Activated naive CD8-positive, alpha-beta T cell (primary cell): ENCODE measurements around the gene CTNNBIP1.
A peak's percentile ranks its signal among the peaks of the same experiment; 100 is the strongest.

Experiments used
- H3K27ac Mint-ChIP-seq: one replicate; pipeline ENCODE4 v1.8.0; 2021; ENCODE audit warnings: mixed read lengths
- H3K27me3 Mint-ChIP-seq: one replicate; pipeline ENCODE4 v1.8.0; 2021; ENCODE audit warnings: mixed read lengths
- H3K36me3 Mint-ChIP-seq: one replicate; pipeline ENCODE4 v1.8.0; 2021; ENCODE audit warnings: mixed read lengths
- H3K4me1 Mint-ChIP-seq: one replicate; pipeline ENCODE4 v1.8.0; 2021; ENCODE audit warnings: low read depth, mixed read lengths
- H3K4me3 Mint-ChIP-seq: one replicate; pipeline ENCODE4 v1.8.0; 2021; ENCODE audit warnings: mild to moderate bottlenecking, mixed read lengths
- H3K9me3 Mint-ChIP-seq: one replicate; pipeline ENCODE4 v1.8.0; 2021; ENCODE audit warnings: low read depth, mixed read lengths

CTNNBIP1 gene

GRCh38 chr1:9910423-9911178 lies 532 bp upstream of the CTNNBIP1 start:
- Mint-ChIP-seq H3K9me3 (no peaks in the 10 kb centered on the region), H3K4me1 (peaks cover 21% of the 10 kb centered on the region), H3K27me3 (no peaks in the 10 kb centered on the region)

GRCh38 chr1:9909234-9910046 lies 629 bp downstream of the CTNNBIP1 start:
- Mint-ChIP-seq H3K4me1 (peaks cover 21% of the 10 kb centered on the region), H3K9me3 (no peaks in the 10 kb centered on the region), H3K27me3 (no peaks in the 10 kb centered on the region), H3K27ac (peak overlapping the region; percentile 75), H3K36me3 (no peaks in the 10 kb centered on the region), H3K4me3 (peak overlapping the region; percentile 93)

More at GRCh38 chr1:9910423-9911178, 532 bp upstream of the CTNNBIP1 start:
- H3K27ac Mint-ChIP-seq, result peak overlapping the region; percentile 95
- no peaks in the 10 kb centered on the region for H3K36me3 Mint-ChIP-seq
- peak overlapping the region; percentile 95 for H3K4me3 Mint-ChIP-seq

DNA sequence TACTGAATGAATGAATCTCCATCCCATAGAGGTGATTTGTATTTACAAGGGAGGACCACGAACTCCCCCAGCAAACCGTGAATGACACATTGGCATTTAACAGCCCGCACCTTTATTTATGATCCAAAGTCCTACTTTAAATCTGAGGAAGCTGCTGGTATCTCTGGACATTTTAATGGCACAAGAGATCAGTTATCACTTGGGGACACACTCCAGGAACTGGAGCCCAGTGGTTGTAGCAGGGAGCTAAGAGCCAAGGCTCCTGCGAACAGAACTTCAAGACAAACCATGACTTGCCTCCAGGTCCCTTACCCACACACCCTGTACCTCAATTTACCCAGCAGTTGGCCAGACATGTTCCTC lies 1.2 kb downstream of the CTNNBIP1 start:
- Mint-ChIP-seq H3K27me3 (no peaks in the 10 kb centered on the region), H3K27ac (peak overlapping the region; percentile 75), H3K4me3 (peak overlapping the region; percentile 93), H3K9me3 (no peaks in the 10 kb centered on the region), H3K4me1 (peaks cover 21% of the 10 kb centered on the region), H3K36me3 (no peaks in the 10 kb centered on the region)

DNA sequence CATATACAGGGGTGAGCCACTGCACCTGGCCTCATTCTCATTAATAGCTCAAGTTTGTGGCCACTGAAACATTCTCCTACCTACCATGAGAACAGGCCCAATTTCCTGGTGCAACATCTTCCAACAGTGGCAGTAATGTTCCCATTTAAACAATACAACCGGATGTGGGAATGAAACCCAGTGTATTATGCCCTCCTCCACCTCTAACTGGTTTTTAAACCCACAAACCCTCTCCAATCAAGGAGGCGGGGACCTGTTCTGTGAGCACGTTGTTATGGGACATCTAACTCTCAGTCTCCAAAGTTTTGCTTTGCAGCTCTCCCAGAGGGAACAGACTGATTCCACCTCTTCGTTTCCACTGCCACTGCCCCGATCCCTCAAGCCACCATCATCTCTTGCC lies 2.6 kb downstream of the CTNNBIP1 start:
- H3K36me3 Mint-ChIP-seq, result no peaks in the 10 kb centered on the region
- H3K4me1 Mint-ChIP-seq, result peaks cover 21% of the 10 kb centered on the region
- H3K4me3 Mint-ChIP-seq, result no peak overlapping the region

GRCh38 chr1:9906466-9906865 lies 3.6 kb downstream of the CTNNBIP1 start:
- no peaks in the 10 kb centered on the region for H3K36me3 Mint-ChIP-seq
- H3K4me1 Mint-ChIP-seq, result peaks cover 17% of the 10 kb centered on the region
- no peaks in the 10 kb centered on the region for H3K9me3 Mint-ChIP-seq
- H3K27me3 Mint-ChIP-seq, result no peaks in the 10 kb centered on the region
- no peak overlapping the region for H3K4me3 Mint-ChIP-seq
- H3K27ac Mint-ChIP-seq, result no peak overlapping the region

More for the DNA sequence above, 2.6 kb downstream of the CTNNBIP1 start:
- Mint-ChIP-seq H3K9me3 (no peaks in the 10 kb centered on the region), H3K27me3 (no peaks in the 10 kb centered on the region), H3K27ac (no peak overlapping the region)

DNA sequence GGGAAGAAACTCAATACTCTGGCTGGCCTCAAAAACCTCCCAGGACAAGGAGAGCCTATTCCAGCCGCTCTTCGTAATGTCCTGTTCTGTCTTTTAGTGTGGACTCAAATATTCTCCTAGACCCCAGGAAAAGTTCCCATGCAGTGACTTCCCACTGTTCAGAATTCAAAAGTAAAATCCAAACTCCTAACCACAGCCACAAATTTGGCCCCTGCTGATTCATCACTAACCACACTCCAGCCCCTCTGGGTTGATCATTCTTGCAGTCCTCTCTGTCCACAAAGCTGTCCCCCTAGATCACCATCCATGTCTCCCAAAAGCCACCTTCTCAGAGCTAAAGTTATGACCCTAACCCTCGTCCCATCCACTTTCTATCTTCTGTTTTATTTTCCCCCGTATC lies 5.1 kb downstream of the CTNNBIP1 start:
- H3K9me3 Mint-ChIP-seq, result no peaks in the 10 kb centered on the region
- no peaks in the 10 kb centered on the region for H3K36me3 Mint-ChIP-seq
- H3K27ac Mint-ChIP-seq, result no peak overlapping the region
- peaks cover 21% of the 10 kb centered on the region for H3K4me1 Mint-ChIP-seq
- no peaks in the 10 kb centered on the region for H3K27me3 Mint-ChIP-seq
- no peak overlapping the region for H3K4me3 Mint-ChIP-seq

DNA sequence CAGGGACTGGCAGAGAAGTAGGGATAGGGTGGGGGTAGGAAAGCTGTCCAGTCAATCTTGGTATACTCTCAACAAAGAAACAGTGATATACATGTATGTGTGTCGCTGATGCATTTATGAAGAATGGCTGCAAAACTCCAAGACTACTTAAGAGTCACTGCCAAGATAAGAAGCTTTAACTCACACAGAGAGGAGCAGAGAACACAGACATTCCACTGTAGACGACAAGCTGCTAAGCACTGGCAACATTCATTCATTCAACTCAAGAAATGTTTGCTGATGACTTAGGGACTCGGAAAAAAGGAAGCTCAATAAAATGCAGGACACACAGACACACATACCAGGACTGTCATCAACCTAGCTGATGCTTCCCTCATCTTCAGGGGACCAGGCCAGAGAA lies 5.5 kb downstream of the CTNNBIP1 start:
- peaks cover 21% of the 10 kb centered on the region for H3K4me1 Mint-ChIP-seq
- H3K27me3 Mint-ChIP-seq, result no peaks in the 10 kb centered on the region
- no peaks in the 10 kb centered on the region for H3K9me3 Mint-ChIP-seq
- H3K36me3 Mint-ChIP-seq, result no peaks in the 10 kb centered on the region
- H3K4me3 Mint-ChIP-seq, result no peak overlapping the region
- H3K27ac Mint-ChIP-seq, result no peak overlapping the region

DNA sequence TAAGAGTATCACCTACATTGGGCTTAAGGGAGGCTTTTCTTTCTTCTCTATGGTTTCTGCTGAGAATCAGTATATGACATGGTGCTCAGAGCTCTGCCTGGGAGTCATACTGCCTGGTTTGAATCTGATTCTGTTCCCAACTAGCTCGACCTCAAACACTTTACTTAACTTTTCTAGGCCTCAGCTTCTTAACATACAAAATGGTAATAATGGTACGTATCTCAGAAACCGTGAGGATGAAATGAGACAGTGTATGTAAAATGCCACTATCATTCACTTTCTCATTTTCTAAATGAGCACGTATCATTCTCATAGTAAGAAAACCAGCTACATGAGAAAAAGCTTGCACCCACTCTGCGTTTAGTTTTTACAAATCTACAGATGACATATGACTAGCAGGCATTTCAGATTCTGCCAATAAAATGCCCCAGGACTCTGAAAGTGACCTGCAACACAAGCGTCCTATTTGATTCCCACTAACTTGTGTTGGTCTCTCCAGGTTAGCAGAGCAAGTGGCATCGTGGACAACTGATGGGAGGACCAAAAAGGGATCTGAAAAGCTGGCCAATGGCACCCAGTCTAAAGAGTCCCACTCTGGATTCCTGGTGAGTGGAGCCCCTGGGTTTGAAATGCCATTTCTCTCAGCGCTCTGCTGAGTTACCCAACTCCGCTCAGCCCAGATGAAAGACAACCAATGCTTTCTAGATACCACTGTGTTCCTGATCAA lies 6.1 kb downstream of the CTNNBIP1 start:
- H3K9me3 Mint-ChIP-seq, result no peaks in the 10 kb centered on the region
- H3K36me3 Mint-ChIP-seq, result no peaks in the 10 kb centered on the region
- H3K27ac Mint-ChIP-seq, result no peak overlapping the region
- no peak overlapping the region for H3K4me3 Mint-ChIP-seq
- peaks cover 16% of the 10 kb centered on the region for H3K4me1 Mint-ChIP-seq
- H3K27me3 Mint-ChIP-seq, result no peaks in the 10 kb centered on the region

DNA sequence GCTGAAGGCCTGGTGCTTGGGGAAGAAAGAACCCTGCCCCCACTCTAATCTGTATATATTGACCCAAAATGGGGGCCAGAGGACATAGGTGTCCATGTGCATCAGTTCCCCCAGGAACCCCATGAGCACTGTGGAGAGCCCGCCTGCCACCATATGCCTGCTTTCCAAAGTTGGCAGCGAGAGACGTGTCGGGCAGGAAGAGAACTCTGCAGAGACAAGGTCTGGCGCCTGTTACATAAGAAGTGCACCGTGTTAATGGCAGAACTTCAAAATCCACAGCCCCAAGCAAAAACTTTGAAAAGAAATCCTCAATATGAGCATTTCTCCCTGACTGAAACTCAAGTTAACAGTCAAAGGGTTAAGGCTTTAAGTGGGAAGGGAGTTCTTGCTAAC lies 8.0 kb downstream of the CTNNBIP1 start:
- H3K27me3 Mint-ChIP-seq, result no peaks in the 10 kb centered on the region
- no peaks in the 10 kb centered on the region for H3K36me3 Mint-ChIP-seq
- no peak overlapping the region for H3K4me3 Mint-ChIP-seq
- peaks cover 9% of the 10 kb centered on the region for H3K4me1 Mint-ChIP-seq
- H3K9me3 Mint-ChIP-seq, result no peaks in the 10 kb centered on the region
- H3K27ac Mint-ChIP-seq, result no peak overlapping the region

GRCh38 chr1:9901148-9902059 lies 8.7 kb downstream of the CTNNBIP1 start:
- Mint-ChIP-seq H3K27ac (no peak overlapping the region), H3K4me1 (peaks cover 9% of the 10 kb centered on the region), H3K4me3 (no peak overlapping the region), H3K9me3 (no peaks in the 10 kb centered on the region), H3K36me3 (no peaks in the 10 kb centered on the region), H3K27me3 (no peaks in the 10 kb centered on the region)

DNA sequence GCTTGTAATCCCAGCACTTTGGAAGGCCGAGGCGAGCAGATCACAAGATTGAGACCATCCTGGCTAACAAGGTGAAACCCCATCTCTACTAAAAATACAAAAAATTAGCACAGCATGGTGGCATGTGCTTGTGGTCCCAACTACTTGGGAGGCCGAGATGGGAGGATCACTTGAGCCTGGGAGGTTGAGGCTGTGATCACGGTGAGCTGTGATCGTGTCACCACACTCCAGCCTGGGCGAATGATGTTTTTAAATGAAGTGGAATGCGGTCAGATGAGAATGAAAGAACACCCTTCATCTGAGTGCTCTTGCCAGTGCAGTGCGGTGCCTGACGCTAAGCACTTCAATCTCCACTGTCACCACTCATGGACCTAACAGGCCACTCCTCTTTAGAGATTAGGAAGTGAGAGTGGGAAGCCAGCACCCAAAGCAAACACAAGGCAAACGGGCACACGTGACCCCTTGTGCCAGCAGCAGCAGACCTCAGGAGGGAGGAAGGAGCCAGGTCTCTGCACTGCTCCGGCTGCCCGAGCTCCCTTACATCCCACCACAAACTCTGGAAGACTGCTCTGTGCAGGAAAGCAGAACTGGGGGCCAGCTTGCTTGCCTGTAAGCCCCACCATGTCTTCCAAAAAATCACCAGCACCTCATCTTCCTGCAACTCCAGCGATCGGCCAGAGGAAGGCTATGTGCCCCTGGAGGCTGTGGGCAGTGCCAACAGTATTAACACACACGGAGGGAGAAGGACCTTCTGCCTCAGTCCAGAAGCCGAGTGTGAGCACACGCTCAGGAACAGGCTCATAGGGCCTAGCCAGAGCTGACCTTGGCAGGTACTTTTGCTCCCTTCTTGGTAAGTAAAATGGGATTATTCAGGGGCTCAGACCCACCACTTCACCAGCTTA lies 9.7 kb downstream of the CTNNBIP1 start:
- H3K36me3 Mint-ChIP-seq, result no peaks in the 10 kb centered on the region
- no peaks in the 10 kb centered on the region for H3K9me3 Mint-ChIP-seq
- peaks cover 9% of the 10 kb centered on the region for H3K4me1 Mint-ChIP-seq
- H3K27ac Mint-ChIP-seq, result no peak overlapping the region
- H3K4me3 Mint-ChIP-seq, result no peak overlapping the region
- no peaks in the 10 kb centered on the region for H3K27me3 Mint-ChIP-seq

DNA sequence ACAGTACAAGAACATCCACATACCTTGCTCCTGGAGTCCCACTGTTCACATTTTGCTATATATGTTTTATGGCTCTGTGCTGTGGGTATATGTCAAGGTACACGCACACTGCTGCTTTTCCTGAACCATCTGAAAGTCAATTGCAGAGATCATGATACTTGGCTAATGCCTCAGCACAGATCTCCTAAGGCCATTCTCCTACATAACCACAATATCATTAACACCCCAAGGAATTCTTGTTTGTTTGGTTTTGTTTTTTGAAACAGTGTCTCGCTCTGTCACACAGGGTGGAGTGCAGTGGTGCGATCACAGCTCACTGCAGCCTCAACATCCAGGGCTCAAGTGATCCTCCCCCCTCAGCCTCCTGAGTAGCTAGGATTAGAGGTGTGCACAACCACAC lies 16.0 kb downstream of the CTNNBIP1 start:
- Mint-ChIP-seq H3K4me3 (no peak overlapping the region), H3K36me3 (no peaks in the 10 kb centered on the region), H3K27me3 (no peaks in the 10 kb centered on the region), H3K9me3 (no peaks in the 10 kb centered on the region), H3K27ac (no peak overlapping the region), H3K4me1 (peaks cover 6% of the 10 kb centered on the region)

- H3K4me3 Mint-ChIP-seq, result no peak overlapping the region
- H3K27ac Mint-ChIP-seq, result no peak overlapping the region
- H3K36me3 Mint-ChIP-seq, result no peaks in the 10 kb centered on the region
- no peaks in the 10 kb centered on the region for H3K9me3 Mint-ChIP-seq
- H3K27me3 Mint-ChIP-seq, result no peaks in the 10 kb centered on the region
- H3K4me1 Mint-ChIP-seq, result peaks cover 6% of the 10 kb centered on the region
Observed at GRCh38 chr1:9892563-9893528, 17.2 kb downstream of the CTNNBIP1 start.
